22Rv1 (cell line): ENCODE measurements around the gene PHOSPHO2.

Source experiments
- CTCF ChIP-seq: fragments of 450-650 bp; IDR thresholded peaks from 2 replicates; pipeline ENCODE4 v1.5.1; 2017; ENCODE audit warnings: mild to moderate bottlenecking
- ZFX ChIP-seq: fragments of 450-650 bp; IDR thresholded peaks from 2 replicates; pipeline ENCODE4 v1.6.1; 2017; ENCODE audit warnings: antibody characterized with exemption, borderline replicate concordance

- no peak for TF ChIP-seq CTCF
- TF ChIP-seq ZFX = no peak
Observed at GRCh38 chr2:169705927-169706326, 11.7 kb downstream of the PHOSPHO2 start.
